GM21717 (cell line): Measurements from ENCODE around the gene BTBD18.
"Not testable (repeated sequence)": the region's sequence is repeated elsewhere in the genome, so short reads cannot be mapped to it uniquely, and the experiment has no call there.

ENCODE experiments used
- ATAC-seq: cut with Tn5 transposase; IDR thresholded peaks from one replicate; pipeline ENCODE4 v1.9.1; 2021; ENCODE audit warnings: mild to moderate bottlenecking, moderate library complexity; ENCODE audit not compliant: unreplicated experiment

BTBD18 gene

GRCh38 chr11:57735619-57736298, 15.9 kb downstream of the BTBD18 start:
- no peak for ATAC-seq

GRCh38 chr11:57732661-57733060, 19.0 kb downstream of the BTBD18 start:
- ATAC-seq: no peak

DNA sequence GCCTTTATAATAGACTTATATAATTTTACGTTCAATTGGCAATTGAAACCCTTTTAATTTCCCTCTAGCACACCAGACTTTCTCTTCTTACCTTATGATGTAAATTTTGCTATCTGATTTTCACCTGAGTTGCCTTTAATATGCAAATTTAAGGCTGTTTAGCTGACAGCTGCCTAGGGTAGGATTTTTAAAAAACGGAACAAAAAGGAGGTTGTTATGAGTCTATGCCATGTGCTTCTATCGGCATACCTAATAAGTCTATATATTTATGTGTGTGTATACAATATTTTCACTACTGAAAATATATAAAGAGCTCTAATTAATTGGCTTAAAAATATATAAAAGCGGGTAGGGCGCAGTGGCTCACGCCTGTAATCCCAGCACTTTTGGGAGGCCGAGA, 22.1 kb downstream of the BTBD18 start:
- ATAC-seq: no peak

DNA sequence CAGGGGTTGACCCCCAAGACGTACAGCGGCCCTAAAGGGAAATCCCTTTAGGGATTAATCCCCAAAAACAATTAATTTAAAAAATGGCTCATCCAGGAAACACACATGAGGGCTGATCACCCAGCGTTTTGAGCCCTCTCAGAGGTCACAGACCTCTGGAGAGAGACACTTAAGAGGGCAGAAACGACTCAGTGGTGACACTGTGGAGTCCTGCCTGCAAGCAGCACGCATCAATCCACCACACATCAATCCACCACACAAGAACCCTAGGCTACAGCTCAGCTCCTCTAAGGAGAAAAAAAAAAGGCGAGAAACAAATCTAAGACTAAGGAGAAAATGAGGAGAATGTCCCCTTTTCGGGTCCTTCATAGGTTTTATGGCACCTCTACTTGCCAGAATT, 22.8 kb downstream of the BTBD18 start:
- ATAC-seq: no peak

GRCh38 chr11:57727185-57727584, 24.4 kb downstream of the BTBD18 start:
- ATAC-seq: no peak

DNA sequence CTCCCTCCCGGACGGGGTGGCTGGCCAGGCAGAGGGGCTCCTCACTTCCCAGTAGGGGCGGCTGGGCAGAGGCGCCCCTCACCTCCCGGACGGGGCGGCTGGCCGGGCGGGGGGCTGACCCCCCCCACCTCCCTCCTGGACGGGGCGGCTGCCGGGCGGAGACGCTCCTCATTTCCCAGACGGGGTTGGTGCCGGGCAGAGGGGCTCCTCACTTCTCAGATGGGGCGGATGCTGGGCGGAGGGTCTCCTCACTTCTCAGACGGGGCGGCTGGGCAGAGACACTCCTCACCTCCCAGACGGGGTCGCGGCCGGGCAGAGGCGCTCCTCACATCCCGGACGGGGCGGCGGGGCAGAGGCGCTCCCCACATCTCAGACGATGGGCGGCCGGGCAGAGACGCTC, 34.9 kb downstream of the BTBD18 start:
- ATAC-seq: not testable (repeated sequence)

GRCh38 chr11:57713835-57714234, 37.8 kb downstream of the BTBD18 start:
- ATAC-seq: no peak

DNA sequence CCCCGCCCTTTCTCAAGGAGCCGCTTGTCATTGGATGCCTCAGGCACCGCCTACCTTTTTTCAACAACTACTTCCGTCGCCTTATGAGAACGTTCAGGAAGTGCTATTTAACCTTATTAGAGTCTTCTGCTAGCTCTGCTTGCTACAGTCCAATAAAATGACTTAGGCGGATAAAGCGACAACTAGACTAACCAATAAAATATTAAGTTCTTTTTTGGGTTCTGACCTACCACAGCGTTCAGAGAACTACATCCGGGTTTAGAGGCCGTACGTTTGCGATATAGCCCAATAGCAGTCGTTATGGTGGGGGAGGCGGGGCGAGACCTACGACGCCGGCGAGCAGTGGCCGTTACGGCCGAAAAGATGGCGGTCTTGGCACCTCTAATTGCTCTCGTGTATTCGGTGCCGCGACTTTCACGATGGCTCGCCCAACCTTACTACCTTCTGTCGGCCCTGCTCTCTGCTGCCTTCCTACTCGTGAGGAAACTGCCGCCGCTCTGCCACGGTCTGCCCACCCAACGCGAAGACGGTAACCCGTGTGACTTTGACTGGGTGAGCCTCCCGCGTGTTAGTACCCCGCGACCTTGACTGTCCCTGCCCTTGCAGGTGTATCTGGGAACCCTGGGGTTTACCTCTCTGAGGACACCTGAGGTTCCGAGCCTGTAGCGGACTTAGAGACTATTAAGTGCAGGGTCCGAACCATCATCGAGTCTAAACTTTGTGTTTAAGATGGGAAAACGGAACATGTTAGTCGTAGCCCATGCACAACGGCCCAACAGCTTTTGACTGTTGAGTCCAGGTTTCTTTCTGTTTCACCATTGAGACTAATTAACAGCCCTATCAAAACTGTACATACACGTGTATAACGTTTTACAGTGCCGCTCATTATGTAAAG, 39.1 kb downstream of the BTBD18 start, which contains the start of gene TMX2:
TSS of gene TMX2 (plus strand) at position 338 of the 895 bp plus-strand sequence. CDS start at position 364, 26 bp downstream.
- ATAC-seq: peak; percentile 96

DNA sequence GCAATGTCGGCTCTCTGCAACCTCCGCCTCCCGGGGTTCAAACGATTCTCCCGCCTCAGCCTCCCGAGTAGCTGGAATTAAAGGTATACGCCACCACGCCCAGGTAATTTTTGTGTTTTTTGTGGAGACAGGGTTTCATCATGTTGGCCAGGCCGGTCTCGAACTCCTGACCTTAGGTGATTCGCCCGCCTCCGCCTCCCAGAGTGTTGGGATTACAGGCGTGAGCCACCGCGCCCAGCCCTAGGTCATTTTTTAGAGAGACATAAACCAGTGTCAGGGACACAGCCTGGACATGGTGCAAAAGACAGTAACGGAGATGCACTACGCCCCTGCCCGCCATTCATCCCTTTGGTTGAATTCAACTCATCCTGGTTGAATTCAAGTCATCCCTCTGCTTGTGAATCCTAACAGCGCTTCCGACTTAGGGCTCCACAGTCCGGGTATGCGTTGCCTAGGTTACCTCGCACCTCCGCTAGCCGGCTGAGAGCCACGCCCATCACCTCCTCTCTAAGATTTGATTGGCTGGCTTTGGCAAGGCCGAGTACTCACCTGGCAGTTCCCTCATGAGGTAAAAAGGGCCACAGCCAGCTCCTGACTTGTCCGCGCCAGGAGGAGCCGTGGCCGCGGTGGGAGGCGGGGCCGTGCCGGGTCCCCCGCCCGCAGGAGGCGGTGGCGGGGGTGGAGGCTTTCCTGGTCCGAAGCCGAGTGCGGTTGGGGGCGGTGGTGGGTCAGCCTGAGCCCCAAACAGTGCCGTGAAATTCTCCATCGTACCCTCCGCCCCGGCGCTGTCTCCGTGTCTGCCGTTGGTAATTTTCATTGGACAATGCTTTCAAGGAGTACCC, 40.0 kb downstream of the BTBD18 start, which contains the start of gene MED19:
TSS of gene MED19 (minus strand) at position 802 of the 842 bp plus-strand sequence. CDS start at position 766, 36 bp downstream.
- peak; percentile 47 for ATAC-seq

DNA sequence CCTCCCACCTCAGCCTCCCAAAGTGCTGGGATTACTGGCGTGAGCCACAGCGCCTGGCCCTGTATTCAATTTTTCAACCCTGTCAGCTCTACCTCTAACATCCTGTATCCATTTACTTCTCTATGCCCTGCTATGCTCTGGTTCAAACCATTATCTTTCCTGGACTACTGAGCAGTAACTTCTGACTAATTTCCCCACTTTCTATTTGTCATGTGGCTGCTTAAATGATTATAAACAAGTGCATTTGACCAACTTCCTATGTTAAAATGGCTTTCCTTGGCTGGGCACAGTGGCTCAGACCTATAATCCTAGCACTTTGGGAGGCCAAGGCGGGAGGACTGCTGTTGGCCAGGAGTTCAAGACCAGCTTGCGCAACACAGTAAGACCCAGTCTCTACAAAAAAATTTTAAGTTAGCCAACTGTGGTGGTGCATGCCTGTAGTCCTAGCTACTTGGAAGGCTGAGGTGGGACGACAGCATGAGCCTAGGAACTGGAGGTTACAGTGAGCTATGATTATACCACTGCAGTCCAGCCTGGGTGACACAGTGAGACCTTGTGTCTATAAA, 41.7 kb downstream of the BTBD18 start:
- no peak for ATAC-seq

DNA sequence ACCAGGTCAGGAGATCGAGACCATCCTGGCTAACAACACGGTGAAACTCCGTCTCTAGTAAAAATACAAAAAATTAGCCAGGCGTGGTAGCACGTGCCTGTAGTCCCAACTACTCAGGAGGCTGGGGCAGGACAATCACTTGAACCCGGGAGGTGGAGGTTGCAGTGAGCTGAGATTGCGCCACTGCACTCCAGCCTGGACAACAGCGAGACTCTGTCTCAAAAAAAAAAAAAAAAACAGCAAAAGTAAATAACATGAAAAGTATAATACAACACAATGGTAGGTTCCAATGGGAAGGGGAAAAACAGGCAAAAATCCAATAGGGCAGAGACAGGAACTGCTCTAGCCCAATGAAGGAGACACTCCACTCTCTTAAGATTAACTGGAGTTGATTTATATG, 46.2 kb downstream of the BTBD18 start:
- ATAC-seq: not testable (repeated sequence)

DNA sequence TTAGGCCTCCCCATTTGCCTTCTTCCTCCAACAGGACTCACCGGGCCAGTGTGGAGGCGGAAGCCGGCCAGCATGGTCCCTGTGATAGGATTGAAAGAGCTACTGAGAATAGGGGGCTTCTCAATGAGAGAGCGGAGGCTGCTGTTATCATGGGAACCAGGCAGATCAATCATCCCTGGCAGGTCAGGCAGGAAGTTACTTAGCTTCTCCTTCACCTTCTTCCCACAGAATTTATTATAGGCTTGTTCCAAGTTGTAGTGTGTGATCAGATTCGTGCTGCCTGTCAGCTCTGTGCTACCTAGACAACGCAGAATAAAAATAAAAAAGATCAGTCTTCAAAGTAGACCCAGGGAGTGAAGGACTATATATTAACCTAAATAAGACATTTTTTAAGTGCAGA, 46.7 kb downstream of the BTBD18 start:
- no peak for ATAC-seq

DNA sequence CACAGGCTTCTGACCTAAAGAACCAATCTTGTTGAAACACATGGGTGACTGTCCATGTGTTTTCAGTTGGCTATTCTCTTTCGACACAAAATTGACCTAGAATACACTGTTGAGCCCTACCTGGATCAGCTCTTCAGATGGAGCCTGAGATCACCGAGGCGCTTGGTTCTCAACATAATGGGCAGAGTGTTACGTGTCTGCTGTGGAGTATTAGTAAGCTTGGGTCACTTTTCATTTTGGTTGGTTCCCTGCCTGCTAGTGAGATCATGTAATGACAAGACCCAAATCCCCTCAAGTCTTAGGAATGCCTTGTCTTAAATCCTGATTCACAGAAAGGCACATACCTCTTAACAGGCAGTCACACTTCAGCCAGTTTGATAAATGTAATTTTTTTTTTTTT, 48.3 kb downstream of the BTBD18 start:
- no peak for ATAC-seq

DNA sequence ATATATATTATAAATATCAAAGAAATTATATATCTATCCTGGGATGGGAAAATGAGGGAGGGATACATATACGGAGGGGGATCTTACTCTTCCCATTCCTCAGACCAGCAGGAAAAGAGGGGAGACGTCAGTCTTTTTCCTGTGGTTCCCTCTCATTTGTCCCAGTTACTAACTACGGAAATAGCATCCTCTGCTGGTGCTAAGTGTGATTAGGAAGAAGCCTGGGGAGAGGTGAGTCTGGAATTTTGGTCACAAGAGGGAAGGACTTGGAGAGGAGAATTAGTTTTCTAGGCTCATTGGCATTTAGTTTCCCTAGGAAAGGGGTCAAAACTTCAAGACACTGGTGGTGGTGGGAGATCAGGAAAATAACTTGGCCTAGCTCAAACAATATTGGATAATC, 51.2 kb downstream of the BTBD18 start:
- ATAC-seq: no peak

DNA sequence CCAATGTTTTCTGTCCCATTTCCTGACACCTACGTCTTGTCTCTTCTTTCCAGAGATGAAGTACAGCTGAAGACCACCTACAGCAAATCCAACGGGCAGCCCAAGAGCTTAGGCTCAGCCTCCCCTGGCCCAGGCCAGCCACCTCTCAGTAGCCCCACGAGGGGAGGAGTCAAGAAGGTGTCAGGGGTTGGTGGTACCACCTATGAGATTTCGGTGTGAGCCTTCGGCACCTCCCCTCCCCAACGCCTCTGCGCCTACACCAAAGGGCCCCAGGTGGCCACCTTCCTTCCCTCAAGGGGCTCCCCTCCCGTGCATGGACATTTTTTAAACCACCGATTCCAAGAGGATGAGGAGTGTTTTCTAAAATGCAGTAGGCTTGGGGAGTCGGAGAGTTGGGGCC, 51.8 kb downstream of the BTBD18 start:
- ATAC-seq: no peak

DNA sequence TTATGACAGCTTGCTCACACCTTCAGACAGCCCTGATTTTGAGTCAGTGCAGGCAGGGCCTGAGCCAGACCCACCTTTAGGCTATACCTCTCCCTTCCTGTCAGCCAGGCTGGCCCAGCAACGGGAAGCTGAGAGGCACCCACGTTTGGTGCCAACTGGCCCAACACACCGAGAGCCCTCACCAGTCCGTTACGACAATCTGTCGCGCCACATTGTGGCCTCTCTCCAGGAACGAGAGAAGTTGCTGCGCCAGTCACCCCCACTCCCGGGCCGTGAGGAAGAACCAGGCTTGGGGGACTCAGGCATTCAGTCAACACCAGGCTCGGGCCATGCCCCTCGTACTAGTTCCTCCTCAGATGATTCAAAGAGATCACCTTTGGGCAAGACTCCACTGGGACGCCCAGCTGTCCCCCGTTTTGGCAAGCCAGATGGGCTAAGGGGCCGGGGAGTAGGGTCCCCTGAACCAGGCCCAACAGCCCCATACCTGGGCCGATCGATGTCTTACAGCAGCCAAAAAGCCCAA, 52.7 kb downstream of the BTBD18 start:
- no peak for ATAC-seq
